D341Med (cell line): ENCODE results near the gene RSRC1.
A peak's percentile ranks its signal among the peaks of the same experiment; 100 is the strongest.

Source experiments
- DNase-seq: peaks from one replicate; pipeline ENCODE4 v3.0.0; 2012; ENCODE audit warnings: low spot score

RSRC1 gene

GRCh38 chr3:158128755-158129154, 18.9 kb downstream of the RSRC1 start:
- DNase-seq: no peak

GRCh38 chr3:158134363-158134762, 24.5 kb downstream of the RSRC1 start:
- DNase-seq: no peak

GRCh38 chr3:158140396-158140795, 30.5 kb downstream of the RSRC1 start:
- DNase-seq: no peak

- DNase-seq: no peak
Measured at GRCh38 chr3:158148218-158148617, 38.3 kb downstream of the RSRC1 start.

- no peak for DNase-seq
Measured at GRCh38 chr3:158152186-158152585, 42.3 kb downstream of the RSRC1 start.

GRCh38 chr3:158158969-158159368, 49.1 kb downstream of the RSRC1 start:
- DNase-seq: no peak

- DNase-seq: no peak
Measured at GRCh38 chr3:158159714-158160113, 49.8 kb downstream of the RSRC1 start.

GRCh38 chr3:158160958-158161357, 51.1 kb downstream of the RSRC1 start:
- no peak for DNase-seq

- DNase-seq: no peak
Measured at GRCh38 chr3:158165141-158165655, 55.3 kb downstream of the RSRC1 start.

- no peak for DNase-seq
Measured at GRCh38 chr3:158165730-158166129, 55.8 kb downstream of the RSRC1 start.

GRCh38 chr3:158166223-158166622, 56.3 kb downstream of the RSRC1 start:
- no peak for DNase-seq

- no peak for DNase-seq
Measured at GRCh38 chr3:158167737-158168557, 58.1 kb downstream of the RSRC1 start.

GRCh38 chr3:158169091-158169491, 59.2 kb downstream of the RSRC1 start:
- DNase-seq: no peak

- DNase-seq: no peak
Measured at GRCh38 chr3:158181096-158181495, 71.2 kb downstream of the RSRC1 start.

- DNase-seq: no peak
Measured at GRCh38 chr3:158185711-158186110, 75.8 kb downstream of the RSRC1 start.

- DNase-seq: no peak
Measured at GRCh38 chr3:158200955-158201354, 91.1 kb downstream of the RSRC1 start.

- no peak for DNase-seq
Measured at GRCh38 chr3:158205324-158205723, 95.4 kb downstream of the RSRC1 start.

GRCh38 chr3:158205994-158206393, 96.1 kb downstream of the RSRC1 start:
- DNase-seq: no peak

- no peak for DNase-seq
Measured at GRCh38 chr3:158210067-158210466, 100.2 kb downstream of the RSRC1 start.

GRCh38 chr3:158213461-158213860, 103.6 kb downstream of the RSRC1 start:
- DNase-seq: no peak

- DNase-seq: peak; percentile 46
Measured at GRCh38 chr3:158217992-158218391, 108.1 kb downstream of the RSRC1 start.

- no peak for DNase-seq
Measured at GRCh38 chr3:158220575-158220974, 110.7 kb downstream of the RSRC1 start.

- DNase-seq: no peak
Measured at GRCh38 chr3:158221426-158221825, 111.5 kb downstream of the RSRC1 start.

GRCh38 chr3:158226429-158226828, 116.5 kb downstream of the RSRC1 start:
- no peak for DNase-seq
